HEK293T (cell line): ENCODE measurements around the gene KCNK15.

Experiments
- CTCF ChIA-PET: fragments of 350-600 bp; formaldehyde crosslinking; extraction: SDS; loops from one replicate; lab custom pipeline; 2021; ENCODE audit warnings: antibody characterized with exemption, inconsistent platforms; lab: Yijun Ruan, JAX
- POLR2A ChIA-PET: fragments of 350-600 bp; formaldehyde crosslinking; extraction: SDS; loops from one replicate; lab custom pipeline; 2020; ENCODE audit warnings: antibody characterized with exemption, inconsistent platforms; lab: Yijun Ruan, JAX
- DNase-seq: peaks from one replicate; pipeline ENCODE4 v3.0.0; 2012; ENCODE audit warnings: mixed read lengths; ENCODE audit errors: extremely low spot score
- ARNT ChIP-seq: fragments of 450-650 bp; IDR thresholded peaks from 2 replicates; pipeline ENCODE4 v1.6.1; 2017; ENCODE audit warnings: mild to moderate bottlenecking
- BHLHE40 ChIP-seq: fragments of 450-650 bp; IDR thresholded peaks from 2 replicates; pipeline ENCODE4 v1.6.1; 2016; ENCODE audit warnings: mild to moderate bottlenecking, moderate library complexity, borderline replicate concordance
- CTBP1 ChIP-seq: fragments of 450-650 bp; IDR thresholded peaks from 2 replicates; pipeline ENCODE4 v1.6.1; 2016; ENCODE audit warnings: borderline replicate concordance
- ELF4 ChIP-seq: fragments of 450-650 bp; IDR thresholded peaks from 2 replicates; pipeline ENCODE4 v1.6.1; 2017; ENCODE audit warnings: antibody characterized with exemption
- FOXA1 ChIP-seq: fragments of 450-650 bp; IDR thresholded peaks from 2 replicates; pipeline ENCODE4 v1.6.1; 2016; ENCODE audit warnings: mild to moderate bottlenecking
- FOXK2 ChIP-seq: fragments of 450-650 bp; IDR thresholded peaks from 2 replicates; pipeline ENCODE4 v1.6.1; 2016; ENCODE audit warnings: mild to moderate bottlenecking
- FOXM1 ChIP-seq: fragments of 450-650 bp; IDR thresholded peaks from 2 replicates; pipeline ENCODE4 v1.6.1; 2017; ENCODE audit warnings: mild to moderate bottlenecking, borderline replicate concordance
- HDGF ChIP-seq: fragments of 450-650 bp; IDR thresholded peaks from 2 replicates; pipeline ENCODE4 v1.6.1; 2017; ENCODE audit warnings: antibody characterized with exemption, borderline replicate concordance
- L3MBTL2 ChIP-seq: fragments of 450-650 bp; conservative IDR thresholded peaks from 2 replicates; pipeline ENCODE4 v1.6.1; 2016; ENCODE audit warnings: mild to moderate bottlenecking
- LEF1 ChIP-seq: fragments of 450-650 bp; IDR thresholded peaks from 2 replicates; pipeline ENCODE4 v1.6.1; 2017; ENCODE audit warnings: mild to moderate bottlenecking, borderline replicate concordance
- NFRKB ChIP-seq: fragments of 450-650 bp; IDR thresholded peaks from 2 replicates; pipeline ENCODE4 v1.6.1; 2016; ENCODE audit warnings: mild to moderate bottlenecking, moderate library complexity
- PKNOX1 ChIP-seq: fragments of 450-650 bp; IDR thresholded peaks from 2 replicates; pipeline ENCODE4 v1.6.1; 2016
- SP1 ChIP-seq: fragments of 450-650 bp; IDR thresholded peaks from 2 replicates; pipeline ENCODE4 v1.6.1; 2017
- SUZ12 ChIP-seq: fragments of 450-650 bp; IDR thresholded peaks from 2 replicates; pipeline ENCODE4 v1.6.1; 2016; ENCODE audit warnings: mild to moderate bottlenecking
- TARDBP ChIP-seq: fragments of 450-650 bp; IDR thresholded peaks from 2 replicates; pipeline ENCODE4 v1.6.1; 2016
- ZNF384 ChIP-seq: fragments of 450-650 bp; IDR thresholded peaks from 2 replicates; pipeline ENCODE4 v1.6.1; 2016

Gene KCNK15

GRCh38 chr20:44727651-44728050, 18.0 kb upstream of the KCNK15 start:
- CTCF ChIA-PET: no interaction called here
- no peak for TF ChIP-seq HDGF
- no peak for TF ChIP-seq SP1
- no peak for TF ChIP-seq BHLHE40
- no peak for TF ChIP-seq FOXM1
- TF ChIP-seq ZNF384: no peak
- TF ChIP-seq LEF1: no peak
- POLR2A ChIA-PET: no interaction called here
- DNase-seq: no peak

GRCh38 chr20:44728801-44729443, 16.7 kb upstream of the KCNK15 start:
- ChIA-PET CTCF (interaction anchor here (1.2 kb wide), 2 partner anchors 11 to 45 kb away, joined by 3 to 4 read pairs; no protein-coding TSS in a partner anchor), POLR2A (no interaction called here)
- TF ChIP-seq PKNOX1 (peak; percentile 58; the same call in 1 of the 2 replicates), ELF4 (no peak), FOXK2 (no peak)
- DNase-seq: peak; percentile 53

- DNase-seq: no peak
- POLR2A ChIA-PET: no interaction called here
- TF ChIP-seq FOXA1: no peak
- no peak for TF ChIP-seq NFRKB
- TF ChIP-seq L3MBTL2: no peak
- no peak for TF ChIP-seq ZNF384
- TF ChIP-seq ARNT: no peak
- no peak for TF ChIP-seq PKNOX1
- TF ChIP-seq LEF1: no peak
- no peak for TF ChIP-seq BHLHE40
- TF ChIP-seq FOXK2: no peak
- no peak for TF ChIP-seq HDGF
- TF ChIP-seq CTBP1: no peak
- no peak for TF ChIP-seq TARDBP
- no peak for TF ChIP-seq SP1
- no peak for TF ChIP-seq ELF4
- no peak for TF ChIP-seq SUZ12
- TF ChIP-seq FOXM1: no peak
- CTCF ChIA-PET: interaction anchor here (1.4 kb wide), 1 partner anchor 46 kb away, joined by 8 read pairs; no protein-coding TSS in a partner anchor
Measured at GRCh38 chr20:44730441-44730840, 15.2 kb upstream of the KCNK15 start.

GRCh38 chr20:44731657-44732056, 14.0 kb upstream of the KCNK15 start:
- CTCF ChIA-PET: interaction anchor here (0.7 to 2.7 kb wide), 2 partner anchors 15 to 47 kb away, joined by 3 to 28 read pairs; no protein-coding TSS in a partner anchor
- DNase-seq: no peak
- TF ChIP-seq SUZ12: no peak
- no peak for TF ChIP-seq TARDBP
- no peak for TF ChIP-seq SP1
- POLR2A ChIA-PET: no interaction called here

GRCh38 chr20:44732327-44732726, 13.3 kb upstream of the KCNK15 start:
- no peak for TF ChIP-seq ELF4
- no peak for TF ChIP-seq SP1
- TF ChIP-seq ARNT: no peak
- TF ChIP-seq BHLHE40: no peak
- TF ChIP-seq CTBP1: no peak
- no peak for TF ChIP-seq NFRKB
- TF ChIP-seq L3MBTL2: no peak
- no peak for TF ChIP-seq ZNF384
- no peak for TF ChIP-seq LEF1
- no peak for TF ChIP-seq TARDBP
- TF ChIP-seq PKNOX1: no peak
- no peak for TF ChIP-seq FOXA1
- TF ChIP-seq FOXK2: no peak
- TF ChIP-seq FOXM1: no peak
- TF ChIP-seq HDGF: no peak
- TF ChIP-seq SUZ12: no peak
- ChIA-PET POLR2A (no interaction called here), CTCF (interaction anchor here (2.7 kb wide), 1 partner anchor 48 kb away, joined by 28 read pairs; no protein-coding TSS in a partner anchor)

GRCh38 chr20:44733341-44734069, 12.2 kb upstream of the KCNK15 start:
- peak; percentile 74 for DNase-seq
- ChIA-PET CTCF (interaction anchor here (2.7 kb wide), 1 partner anchor 49 kb away, joined by 28 read pairs; no protein-coding TSS in a partner anchor), POLR2A (no interaction called here)
- TF ChIP-seq FOXA1 (no peak), FOXM1 (no peak), ZNF384 (no peak), SUZ12 (no peak), PKNOX1 (no peak), TARDBP (no peak), SP1 (no peak), ARNT (no peak), LEF1 (no peak)

More at GRCh38 chr20:44732327-44732726, 13.3 kb upstream of the KCNK15 start:
- DNase-seq: no peak
